Measurements from ENCODE around the gene IFNGR2. TPM values are rescaled to one million over a fixed set of nuclear protein-coding genes. Genes with fewer than 3 reads are reported as not detected.
A peak's percentile ranks its signal among the peaks of the same experiment; 100 is the strongest.
"Not testable (repeated sequence)": the region's sequence is repeated elsewhere in the genome, so short reads cannot be mapped to it uniquely, and the experiment has no call there.

IFNGR2 gene
- total RNA-seq, 1 donor from 2014 or later, result 63.0 TPM

GRCh38 chr21:33401630-33401992 is 1.6 kb upstream of the IFNGR2 start:
- no peaks in the 10 kb centered on the region for H3K36me3 Mint-ChIP-seq (ENCODE audit: insufficient read depth)
- peak overlapping the region; percentile 5 for H3K4me3 Mint-ChIP-seq (ENCODE audit: low read depth)
- H3K27ac Mint-ChIP-seq, result no peak overlapping the region
- no peak for DNase-seq (ENCODE audit: low spot score, unreplicated experiment)
- TF ChIP-seq, protein P1, sequence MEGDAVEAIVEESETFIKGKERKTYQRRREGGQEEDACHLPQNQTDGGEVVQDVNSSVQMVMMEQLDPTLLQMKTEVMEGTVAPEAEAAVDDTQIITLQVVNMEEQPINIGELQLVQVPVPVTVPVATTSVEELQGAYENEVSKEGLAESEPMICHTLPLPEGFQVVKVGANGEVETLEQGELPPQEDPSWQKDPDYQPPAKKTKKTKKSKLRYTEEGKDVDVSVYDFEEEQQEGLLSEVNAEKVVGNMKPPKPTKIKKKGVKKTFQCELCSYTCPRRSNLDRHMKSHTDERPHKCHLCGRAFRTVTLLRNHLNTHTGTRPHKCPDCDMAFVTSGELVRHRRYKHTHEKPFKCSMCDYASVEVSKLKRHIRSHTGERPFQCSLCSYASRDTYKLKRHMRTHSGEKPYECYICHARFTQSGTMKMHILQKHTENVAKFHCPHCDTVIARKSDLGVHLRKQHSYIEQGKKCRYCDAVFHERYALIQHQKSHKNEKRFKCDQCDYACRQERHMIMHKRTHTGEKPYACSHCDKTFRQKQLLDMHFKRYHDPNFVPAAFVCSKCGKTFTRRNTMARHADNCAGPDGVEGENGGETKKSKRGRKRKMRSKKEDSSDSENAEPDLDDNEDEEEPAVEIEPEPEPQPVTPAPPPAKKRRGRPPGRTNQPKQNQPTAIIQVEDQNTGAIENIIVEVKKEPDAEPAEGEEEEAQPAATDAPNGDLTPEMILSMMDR (IDR thresholded peaks at IDR 0.05; ENCODE audit: unreplicated experiment), result no peak
- peaks cover 17% of the 10 kb centered on the region for H3K4me1 Mint-ChIP-seq (ENCODE audit: low read depth)
- no peaks in the 10 kb centered on the region for H3K27me3 Mint-ChIP-seq
- no peaks in the 10 kb centered on the region for H3K9me3 Mint-ChIP-seq (ENCODE audit: low read depth)

GRCh38 chr21:33402001-33402979 is 923 bp upstream of the IFNGR2 start:
- no peaks in the 10 kb centered on the region for H3K9me3 Mint-ChIP-seq (ENCODE audit: low read depth)
- H3K36me3 Mint-ChIP-seq (ENCODE audit: insufficient read depth), result no peaks in the 10 kb centered on the region
- TF ChIP-seq, protein P1 (IDR thresholded peaks at IDR 0.05; ENCODE audit: unreplicated experiment), result no peak
- no peak for DNase-seq (ENCODE audit: low spot score, unreplicated experiment)
- H3K4me1 Mint-ChIP-seq (ENCODE audit: low read depth), result peaks cover 23% of the 10 kb centered on the region
- H3K4me3 Mint-ChIP-seq (ENCODE audit: low read depth), result peak overlapping the region; percentile 77
- H3K27me3 Mint-ChIP-seq, result no peaks in the 10 kb centered on the region
- peak overlapping the region; percentile 92 for H3K27ac Mint-ChIP-seq

DNA sequence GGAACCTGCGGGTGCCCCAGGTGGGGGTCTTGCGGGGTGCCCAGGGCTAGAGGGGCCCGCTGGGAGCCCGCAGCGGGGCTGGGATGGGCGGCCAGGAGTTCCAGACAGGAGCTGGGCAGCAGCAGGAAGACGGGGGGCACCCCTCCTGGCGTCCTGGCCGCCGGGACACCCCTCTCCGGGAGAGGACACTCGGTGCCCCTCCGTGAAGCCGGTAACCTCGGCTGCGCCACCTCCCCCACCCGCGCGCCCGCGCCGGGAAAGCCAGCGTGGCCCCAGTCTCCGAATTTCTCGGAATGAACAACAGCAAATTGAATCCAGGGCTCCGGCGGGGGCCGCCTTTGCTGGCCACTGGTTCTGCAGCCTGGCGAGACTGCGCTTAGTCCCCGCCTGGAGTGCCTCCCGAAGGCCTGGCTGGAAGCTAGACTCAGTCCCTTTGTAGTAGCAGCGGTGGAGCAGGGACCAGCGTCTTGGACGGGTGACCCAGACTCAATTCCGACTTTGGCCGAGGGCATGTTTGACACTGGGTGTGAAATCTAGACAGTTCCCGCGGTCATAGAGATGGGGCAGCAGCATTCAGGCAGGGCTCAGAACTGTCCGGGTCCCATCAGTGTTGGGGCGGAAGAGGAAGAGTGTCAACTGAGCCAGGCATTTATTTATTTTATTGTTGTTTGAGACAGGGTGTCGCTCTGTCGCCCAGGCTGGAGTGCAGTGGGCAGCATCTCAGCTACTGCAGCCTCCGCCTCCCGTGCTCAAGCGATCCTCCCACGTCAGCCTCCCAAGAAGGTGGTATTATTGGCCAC is 773 bp downstream of the IFNGR2 start:
- Mint-ChIP-seq H3K9me3 (ENCODE audit: low read depth) (no peaks in the 10 kb centered on the region), H3K36me3 (ENCODE audit: insufficient read depth) (peaks cover 4% of the 10 kb centered on the region), H3K4me3 (ENCODE audit: low read depth) (peak overlapping the region; percentile 86), H3K4me1 (ENCODE audit: low read depth) (peaks cover 26% of the 10 kb centered on the region), H3K27ac (peak overlapping the region; percentile 96), H3K27me3 (no peaks in the 10 kb centered on the region)
- TF ChIP-seq, protein P1 (IDR thresholded peaks at IDR 0.05; ENCODE audit: unreplicated experiment), result no peak
- peak; percentile 38 for DNase-seq (ENCODE audit: low spot score, unreplicated experiment)

GRCh38 chr21:33406493-33406892 is 3.3 kb downstream of the IFNGR2 start:
- Mint-ChIP-seq H3K4me1 (ENCODE audit: low read depth) (peaks cover 33% of the 10 kb centered on the region), H3K4me3 (ENCODE audit: low read depth) (no peak overlapping the region), H3K27me3 (no peaks in the 10 kb centered on the region), H3K36me3 (ENCODE audit: insufficient read depth) (peaks cover 6% of the 10 kb centered on the region), H3K27ac (no peak overlapping the region), H3K9me3 (ENCODE audit: low read depth) (no peaks in the 10 kb centered on the region)
- TF ChIP-seq, protein P1 (IDR thresholded peaks at IDR 0.05; ENCODE audit: unreplicated experiment), result no peak
- no peak for DNase-seq (ENCODE audit: low spot score, unreplicated experiment)

DNA sequence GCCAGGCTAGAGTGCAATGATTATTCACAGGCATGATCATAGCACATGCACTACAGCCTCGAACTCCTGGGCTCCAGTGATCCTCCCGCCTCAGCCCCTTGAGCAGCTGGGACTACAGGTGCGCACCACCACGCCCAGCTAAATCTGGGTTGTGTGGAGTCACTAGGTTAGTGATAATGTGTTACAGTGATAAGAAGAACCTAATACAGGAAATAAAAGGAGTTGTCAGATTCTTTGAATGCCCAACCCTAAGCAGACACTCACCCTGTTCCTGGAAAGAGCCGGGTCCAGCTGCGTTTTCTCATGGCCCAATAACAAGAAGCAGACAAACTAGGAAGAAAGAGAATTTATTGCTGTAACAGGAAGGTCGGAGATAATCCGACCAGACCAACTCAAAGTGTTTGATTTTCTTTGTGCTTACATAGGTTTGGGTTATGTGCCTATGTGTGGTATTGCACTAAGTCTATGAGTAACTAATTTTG is 8.8 kb downstream of the IFNGR2 start:
- no peaks in the 10 kb centered on the region for H3K27me3 Mint-ChIP-seq
- no peaks in the 10 kb centered on the region for H3K9me3 Mint-ChIP-seq (ENCODE audit: low read depth)
- peaks cover 49% of the 10 kb centered on the region for H3K4me1 Mint-ChIP-seq (ENCODE audit: low read depth)
- H3K36me3 Mint-ChIP-seq (ENCODE audit: insufficient read depth), result peaks cover 18% of the 10 kb centered on the region
- no peak for DNase-seq (ENCODE audit: low spot score, unreplicated experiment)
- peak overlapping the region; percentile 88 for H3K27ac Mint-ChIP-seq
- H3K4me3 Mint-ChIP-seq (ENCODE audit: low read depth), result peak overlapping the region; percentile 16
- TF ChIP-seq, protein P1 (IDR thresholded peaks at IDR 0.05; ENCODE audit: unreplicated experiment), result no peak

DNA sequence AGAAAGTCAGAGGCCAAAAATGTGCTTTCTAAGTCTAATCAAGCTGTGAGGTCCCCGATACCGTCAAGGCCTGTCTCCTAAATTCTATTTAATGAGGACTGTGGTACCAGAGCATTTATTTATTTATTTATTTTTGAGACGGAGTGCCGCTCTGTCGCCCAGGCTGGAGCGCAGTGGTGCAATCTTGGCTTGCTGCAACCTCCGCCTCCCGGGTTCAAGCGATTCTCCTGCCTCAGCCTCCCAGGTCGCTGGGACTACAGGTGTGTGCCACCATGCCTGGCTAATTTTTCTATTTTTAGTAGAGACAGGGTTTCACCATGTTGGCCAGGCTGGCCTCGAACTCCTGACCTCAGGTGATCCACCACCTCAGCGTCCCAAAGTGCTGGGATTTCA is 9.2 kb downstream of the IFNGR2 start:
- H3K4me3 Mint-ChIP-seq (ENCODE audit: low read depth); H3K27me3 Mint-ChIP-seq; DNase-seq (ENCODE audit: low spot score, unreplicated experiment); H3K9me3 Mint-ChIP-seq (ENCODE audit: low read depth): not testable (repeated sequence)
- H3K36me3 Mint-ChIP-seq (ENCODE audit: insufficient read depth), result peaks cover 22% of the 10 kb centered on the region
- peak overlapping the region; percentile 94 for H3K27ac Mint-ChIP-seq
- peaks cover 49% of the 10 kb centered on the region for H3K4me1 Mint-ChIP-seq (ENCODE audit: low read depth)
